Keratinocyte (primary cell): ENCODE data around the gene HOXA10. TPM values are rescaled to one million over a fixed set of nuclear protein-coding genes. Genes with fewer than 3 reads are reported as not detected.
A peak's percentile ranks its signal among the peaks of the same experiment; 100 is the strongest.

Experiments used
- DNase-seq: peaks from one replicate; pipeline ENCODE4 v3.0.0-alpha.2; 2011; ENCODE audit warnings: low read depth, missing footprints, low spot score
- FAIRE-seq: peaks from 2 replicates; lab custom pipeline; 2011; peaks lifted over from hg19 to GRCh38; lab: Jason Lieb, UNC
- H2AFZ ChIP-seq: 2 replicates; pipeline ENCODE4 v1.6.0; 2012; ENCODE audit warnings: low read length, control low read depth, inconsistent platforms; ENCODE audit not compliant: control insufficient read depth
- H3K27ac ChIP-seq: 2 replicates; pipeline ENCODE4 v1.5.1; 2011; ENCODE audit warnings: low read length; ENCODE audit not compliant: control insufficient read depth, insufficient read depth
- H3K27me3 ChIP-seq: 3 replicates; pipeline ENCODE4 v1.6.0; 2011; ENCODE audit warnings: low read length; ENCODE audit not compliant: control insufficient read depth, insufficient read depth; ENCODE audit errors: extremely low read depth
- H3K36me3 ChIP-seq, 2 experiments: 2 replicates in 1 of 2; 3 replicates in 1 of 2; pipeline ENCODE4 v1.5.1; 2011; ENCODE audit warnings: low read length in 2 of 2, mild to moderate bottlenecking in 1 of 2; ENCODE audit not compliant: control insufficient read depth in 2 of 2, insufficient read depth in 2 of 2; ENCODE audit errors: extremely low read depth in 1 of 2
- H3K4me1 ChIP-seq: 3 replicates; pipeline ENCODE4 v1.5.1; 2011; ENCODE audit warnings: low read length; ENCODE audit not compliant: control insufficient read depth, insufficient read depth; ENCODE audit errors: extremely low read depth
- H3K4me2 ChIP-seq: 3 replicates; pipeline ENCODE4 v1.6.0; 2011; ENCODE audit warnings: low read depth, low read length; ENCODE audit not compliant: control insufficient read depth, insufficient read depth; ENCODE audit errors: extremely low read depth
- H3K4me3 ChIP-seq, 3 experiments: fragments of 200-600 bp in 1 of 3; sonication (generic) in 1 of 3; 2 replicates in 2 of 3; 3 replicates in 1 of 3; pipeline ENCODE4 v1.5.1; 2011 to 2016; ENCODE audit warnings: low read length in 3 of 3, mild to moderate bottlenecking in 3 of 3, control low read depth in 2 of 3, inconsistent platforms in 1 of 3, low read depth in 1 of 3, mixed read lengths in 1 of 3, mixed run types in 1 of 3, moderate library complexity in 1 of 3; ENCODE audit not compliant: control insufficient read depth in 2 of 3, insufficient read depth in 2 of 3; ENCODE audit errors: extremely low read depth in 1 of 3
- H3K79me2 ChIP-seq: 2 replicates; pipeline ENCODE4 v1.6.0; 2012; ENCODE audit warnings: low read length; ENCODE audit not compliant: control insufficient read depth, insufficient read depth
- H3K9ac ChIP-seq: 3 replicates; pipeline ENCODE4 v1.6.0; 2011; ENCODE audit warnings: low read length; ENCODE audit not compliant: control insufficient read depth, insufficient read depth; ENCODE audit errors: extremely low read depth
- H3K9me1 ChIP-seq: 3 replicates; pipeline ENCODE4 v1.6.0; 2011; ENCODE audit warnings: low read length; ENCODE audit not compliant: control insufficient read depth, insufficient read depth; ENCODE audit errors: extremely low read depth
- H3K9me3 ChIP-seq: 2 replicates; pipeline ENCODE4 v1.5.1; 2012; ENCODE audit warnings: low read depth, low read length; ENCODE audit not compliant: control insufficient read depth
- H4K20me1 ChIP-seq: 3 replicates; pipeline ENCODE4 v1.6.0; 2011; ENCODE audit warnings: low read length; ENCODE audit not compliant: control insufficient read depth, insufficient read depth; ENCODE audit errors: extremely low read depth
- EZH2 ChIP-seq: IDR thresholded peaks from one replicate; pipeline ENCODE4 v1.6.1; 2012; ENCODE audit warnings: inconsistent platforms, mild to moderate bottlenecking, low read length, moderate library complexity
- dilution Hi-C: fragments of 300-500 bp; cut with MboI; formaldehyde crosslinking; loops from one replicate; pipeline ENCODE4 v1.7.0; 2020; ENCODE audit warnings: low sequenced_read_pairs; ENCODE audit not compliant: extremely low pct_ligation_motif_present
- polyA plus RNA-seq, 5 experiments: library from polyadenylated mRNA; depleted of rRNA in 3 of 5; stranded (reverse) in 3 of 5; stranded (forward) in 1 of 5; unstranded in 1 of 5; fragments of >200 nt; gene quantifications; 1 replicate in 1 of 5; 2 replicates in 3 of 5; 3 replicates in 1 of 5; pipeline versions ENCODE4 v1.2.1 to v1.2.3, GENCODE V29; 2011 to 2012; ENCODE audit warnings: missing spikeins in 2 of 5, low read depth in 1 of 5, low replicate concordance in 1 of 5
- TF ChIP-seq, protein P1 (sequence below), 3 experiments: IDR thresholded peaks in 1 of 3; conservative IDR thresholded peaks in 1 of 3; optimal IDR thresholded peaks in 1 of 3; 2 replicates in 2 of 3; 3 replicates in 1 of 3; pipeline versions ENCODE3 to v1.5.1; 2011; ENCODE audit warnings: low read length in 3 of 3, mild to moderate bottlenecking in 3 of 3, moderate library complexity in 2 of 3, control low read depth in 1 of 3, inconsistent platforms in 1 of 3; ENCODE audit not compliant: insufficient read depth in 2 of 3; ENCODE audit errors: extremely low read depth in 1 of 3

HOXA10 gene
- polyA plus RNA-seq, 1 donor (not counting 4 experiments of a cell fraction or from before 2014, with no cell fraction given): 2.4 TPM

DNA sequence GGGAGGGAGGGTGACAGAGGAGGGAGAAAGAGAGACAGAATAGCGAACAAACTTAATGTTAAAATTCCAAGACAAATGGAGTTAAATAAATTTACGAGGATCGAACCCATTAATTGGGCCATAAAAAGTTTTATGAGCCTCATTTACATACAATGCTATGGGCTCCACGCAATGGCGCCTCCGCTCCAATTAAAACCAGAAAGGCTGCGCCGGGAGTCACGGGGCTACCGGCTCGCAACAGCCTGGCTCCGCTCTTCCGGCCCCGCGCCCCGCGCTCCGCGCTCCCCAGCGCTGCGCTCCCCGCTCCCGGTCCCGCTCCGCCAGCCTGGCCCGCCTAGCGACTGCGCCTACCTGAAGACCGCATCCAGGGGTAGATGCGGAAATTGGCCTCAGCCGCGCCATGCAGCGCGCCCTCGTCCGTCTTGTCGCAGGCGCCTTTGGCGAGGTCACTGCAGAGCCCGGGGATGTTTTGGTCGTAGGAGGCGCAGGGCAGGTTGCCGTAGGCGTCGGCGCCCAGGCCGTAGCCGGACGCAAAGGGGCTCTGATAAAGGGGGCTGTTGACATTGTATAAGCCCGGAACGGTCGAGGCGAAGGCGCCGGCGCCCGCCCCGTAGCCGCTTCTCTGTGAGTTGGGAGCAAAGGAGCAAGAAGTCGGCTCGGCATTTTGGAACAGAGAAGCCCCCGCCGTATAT is 18.2 kb downstream of the HOXA10 start:
- Histone ChIP-seq H2AFZ (peak overlapping the region; percentile 90), H3K27me3 (no peaks in the 10 kb centered on the region), H3K27ac (peak overlapping the region; percentile 87), H3K9ac (peak overlapping the region; percentile 90), H4K20me1 (no peaks in the 10 kb centered on the region), H3K4me2 (peak overlapping the region; percentile 98), H3K79me2 (peaks cover 45% of the 10 kb centered on the region), H3K4me3 (peak overlapping the region; percentile 55 to 94 (median 73)), H3K36me3 (no peaks in the 10 kb centered on the region), H3K4me1 (peaks cover 79% of the 10 kb centered on the region), H3K9me1 (no peaks in the 10 kb centered on the region), H3K9me3 (no peaks in the 10 kb centered on the region)
- dilution Hi-C loops: no loop called here
- TF ChIP-seq EZH2: no peak
- TF ChIP-seq, protein P1, sequence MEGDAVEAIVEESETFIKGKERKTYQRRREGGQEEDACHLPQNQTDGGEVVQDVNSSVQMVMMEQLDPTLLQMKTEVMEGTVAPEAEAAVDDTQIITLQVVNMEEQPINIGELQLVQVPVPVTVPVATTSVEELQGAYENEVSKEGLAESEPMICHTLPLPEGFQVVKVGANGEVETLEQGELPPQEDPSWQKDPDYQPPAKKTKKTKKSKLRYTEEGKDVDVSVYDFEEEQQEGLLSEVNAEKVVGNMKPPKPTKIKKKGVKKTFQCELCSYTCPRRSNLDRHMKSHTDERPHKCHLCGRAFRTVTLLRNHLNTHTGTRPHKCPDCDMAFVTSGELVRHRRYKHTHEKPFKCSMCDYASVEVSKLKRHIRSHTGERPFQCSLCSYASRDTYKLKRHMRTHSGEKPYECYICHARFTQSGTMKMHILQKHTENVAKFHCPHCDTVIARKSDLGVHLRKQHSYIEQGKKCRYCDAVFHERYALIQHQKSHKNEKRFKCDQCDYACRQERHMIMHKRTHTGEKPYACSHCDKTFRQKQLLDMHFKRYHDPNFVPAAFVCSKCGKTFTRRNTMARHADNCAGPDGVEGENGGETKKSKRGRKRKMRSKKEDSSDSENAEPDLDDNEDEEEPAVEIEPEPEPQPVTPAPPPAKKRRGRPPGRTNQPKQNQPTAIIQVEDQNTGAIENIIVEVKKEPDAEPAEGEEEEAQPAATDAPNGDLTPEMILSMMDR (optimal IDR thresholded peaks at IDR 0.05 in 1 of 3, IDR thresholded peaks at IDR 0.05 in 1 of 3, conservative IDR thresholded peaks at IDR 0.05 in 1 of 3; ENCODE audit: extremely low read depth in 1 of 3, insufficient read depth in 2 of 3, low read length in 3 of 3): no peak
- DNase-seq: no peak
- no peak for FAIRE-seq

DNA sequence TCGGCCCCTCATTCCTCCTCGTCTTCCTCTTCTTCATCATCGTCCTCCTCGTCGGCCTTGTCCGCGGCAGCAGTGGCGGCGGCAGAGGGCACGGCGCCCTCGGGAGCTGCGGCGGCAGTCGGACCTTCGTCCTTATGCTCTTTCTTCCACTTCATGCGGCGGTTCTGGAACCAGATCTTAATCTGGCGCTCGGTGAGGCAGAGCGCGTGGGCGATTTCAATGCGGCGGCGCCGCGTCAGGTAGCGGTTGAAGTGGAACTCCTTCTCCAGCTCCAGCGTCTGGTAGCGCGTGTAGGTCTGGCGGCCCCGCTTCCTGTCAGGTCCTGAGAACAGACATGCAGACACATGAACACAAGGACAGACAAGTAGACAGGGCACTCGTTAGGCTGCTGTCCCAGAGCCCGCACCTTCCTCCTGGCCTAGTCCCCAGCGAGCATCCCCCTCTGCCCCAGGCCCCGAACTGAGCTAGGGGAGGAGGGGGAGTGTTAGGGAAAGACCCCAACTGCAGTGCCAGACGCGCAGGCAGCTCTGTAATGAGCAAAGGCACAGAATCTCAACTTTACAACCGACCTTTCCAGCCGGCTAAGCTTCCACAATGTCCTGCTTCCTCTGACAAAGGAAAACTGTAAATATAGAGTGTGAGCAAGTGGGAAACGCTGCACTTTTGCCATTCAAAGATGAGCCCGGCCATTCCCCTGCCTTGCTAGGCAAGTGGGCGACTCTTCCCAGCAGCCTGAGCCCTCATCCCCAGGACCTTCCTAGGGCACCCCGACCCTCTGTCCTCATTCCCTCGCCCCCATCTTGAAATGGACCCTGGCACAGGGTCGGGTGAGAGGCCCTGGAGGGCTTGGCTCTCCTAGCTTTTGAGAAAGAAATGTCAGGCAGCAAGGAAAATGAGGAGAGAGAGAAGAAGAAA is 19.0 kb downstream of the HOXA10 start:
- peak overlapping the region; percentile 90 for H3K9ac ChIP-seq

More for the DNA sequence above, 19.0 kb downstream of the HOXA10 start:
- Histone ChIP-seq H3K36me3 (no peaks in the 10 kb centered on the region), H3K27me3 (no peaks in the 10 kb centered on the region), H3K4me1 (peaks cover 75% of the 10 kb centered on the region), H3K9me1 (no peaks in the 10 kb centered on the region), H3K9me3 (no peaks in the 10 kb centered on the region), H3K27ac (peak overlapping the region; percentile 87), H4K20me1 (no peaks in the 10 kb centered on the region), H3K4me3 (peak overlapping the region; percentile 55 to 94 (median 73)), H3K4me2 (peak overlapping the region; percentile 98), H2AFZ (peak overlapping the region; percentile 54), H3K79me2 (peaks cover 53% of the 10 kb centered on the region)
- DNase-seq: no peak
- peak; percentile 69 for FAIRE-seq
- no peak for TF ChIP-seq EZH2
- TF ChIP-seq, protein P1 (optimal IDR thresholded peaks at IDR 0.05 in 1 of 3, IDR thresholded peaks at IDR 0.05 in 1 of 3, conservative IDR thresholded peaks at IDR 0.05 in 1 of 3; ENCODE audit: extremely low read depth in 1 of 3, insufficient read depth in 2 of 3, low read length in 3 of 3): no peak
- dilution Hi-C loops: no loop called here
